ENCODE results near the gene ASAP3.
A peak's percentile ranks its signal among the peaks of the same experiment; 100 is the strongest.

The ASAP3 gene

GRCh38 chr1:23422241-23422877 lies 61.6 kb downstream of the ASAP3 start:
- Mint-ChIP-seq H3K27ac (no peak overlapping the region), H3K27me3 (peaks cover 47 to 64% of the 10 kb centered on the region in 2 donors), H3K4me1 (peaks cover 15 to 31% of the 10 kb centered on the region in 2 donors), H3K4me3 (no peak overlapping the region), H3K36me3 (no peaks in the 10 kb centered on the region), H3K9me3 (no peaks in the 10 kb centered on the region)
- ATAC-seq (replicated peaks) (peak; percentile 32 to 37), DNase-seq (no peak)

DNA sequence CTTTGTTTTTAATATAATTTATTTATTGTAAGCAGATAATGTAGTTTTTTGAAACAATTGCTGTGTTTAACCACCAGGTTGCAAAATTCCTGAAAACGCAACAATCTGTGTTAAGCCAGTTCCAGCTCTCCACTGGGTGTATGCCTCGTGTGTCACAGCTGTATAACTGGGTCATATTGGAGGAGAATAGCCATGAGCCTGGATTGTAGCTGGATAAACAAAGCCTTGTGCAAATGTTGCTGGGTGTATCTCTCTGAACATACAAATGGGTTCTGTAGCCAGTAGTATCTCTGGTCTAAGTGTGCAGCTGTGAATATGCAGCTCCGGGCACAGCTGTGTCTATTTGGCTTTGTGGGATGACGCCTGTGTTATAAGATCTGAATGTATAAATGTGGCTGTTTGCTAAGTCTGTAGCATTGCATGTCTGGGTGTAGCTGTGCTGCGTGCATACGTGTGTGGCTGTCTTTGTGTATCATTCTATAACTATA lies 62.2 kb downstream of the ASAP3 start:
- H3K27ac Mint-ChIP-seq = no peak overlapping the region
- peaks cover 46 to 59% of the 10 kb centered on the region in 2 donors for H3K27me3 Mint-ChIP-seq
- H3K4me3 Mint-ChIP-seq = no peak overlapping the region

GRCh38 chr1:23421343-23421742 lies 62.6 kb downstream of the ASAP3 start:
- Mint-ChIP-seq H3K27ac (no peak overlapping the region), H3K9me3 (no peaks in the 10 kb centered on the region), H3K4me1 (peaks cover 15 to 31% of the 10 kb centered on the region in 2 donors), H3K4me3 (no peak overlapping the region), H3K36me3 (no peaks in the 10 kb centered on the region), H3K27me3 (peaks cover 41 to 54% of the 10 kb centered on the region in 2 donors)
- ATAC-seq (replicated peaks) (no peak), DNase-seq (no peak)

More for the DNA sequence above, 62.2 kb downstream of the ASAP3 start:
- ATAC-seq (replicated peaks) = no peak
- no peak for DNase-seq
- Mint-ChIP-seq H3K36me3 (no peaks in the 10 kb centered on the region), H3K4me1 (peaks cover 15 to 31% of the 10 kb centered on the region in 2 donors), H3K9me3 (no peaks in the 10 kb centered on the region)

- H3K36me3 Mint-ChIP-seq = no peaks in the 10 kb centered on the region
- DNase-seq (no peak), ATAC-seq (replicated peaks) (no peak)
- no peak overlapping the region for H3K27ac Mint-ChIP-seq
- peaks cover 36 to 49% of the 10 kb centered on the region in 2 donors for H3K27me3 Mint-ChIP-seq
- peaks cover 15 to 31% of the 10 kb centered on the region in 2 donors for H3K4me1 Mint-ChIP-seq
- H3K9me3 Mint-ChIP-seq = no peaks in the 10 kb centered on the region
- H3K4me3 Mint-ChIP-seq = no peak overlapping the region
Measured at GRCh38 chr1:23420778-23421177, 63.2 kb downstream of the ASAP3 start.

DNA sequence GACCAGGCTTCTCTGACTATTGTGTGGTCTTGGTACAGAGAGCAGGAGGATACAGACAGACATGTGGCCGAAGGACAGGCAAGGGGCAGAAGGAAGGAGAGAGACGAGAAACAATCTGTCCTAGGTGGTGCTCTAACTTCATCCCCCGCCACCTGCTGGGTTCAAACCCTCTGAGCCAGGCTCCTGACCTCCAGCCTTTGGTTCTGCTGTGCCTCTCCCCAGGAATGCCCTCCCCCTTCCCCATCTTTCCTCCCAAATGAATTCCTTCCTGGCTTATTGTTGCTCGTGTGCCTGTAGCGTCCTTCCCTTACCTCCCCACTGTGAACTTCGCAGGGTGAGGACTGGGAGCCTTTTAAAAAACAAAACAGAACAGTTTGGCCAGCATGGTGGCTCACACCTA lies 64.8 kb downstream of the ASAP3 start:
- no peak overlapping the region for H3K27ac Mint-ChIP-seq
- no peak overlapping the region for H3K4me3 Mint-ChIP-seq
- peaks cover 13 to 21% of the 10 kb centered on the region in 2 donors for H3K4me1 Mint-ChIP-seq
- no peak for ATAC-seq (replicated peaks)
- peaks cover 27 to 34% of the 10 kb centered on the region in 2 donors for H3K27me3 Mint-ChIP-seq
- no peaks in the 10 kb centered on the region for H3K9me3 Mint-ChIP-seq
- no peak for DNase-seq
- no peaks in the 10 kb centered on the region for H3K36me3 Mint-ChIP-seq

- H3K27me3 Mint-ChIP-seq = peaks cover 12 to 17% of the 10 kb centered on the region in 2 donors
- no peaks in the 10 kb centered on the region for H3K36me3 Mint-ChIP-seq
- DNase-seq = no peak
- H3K4me1 Mint-ChIP-seq = peaks cover 2 to 5% of the 10 kb centered on the region in 2 donors
- H3K9me3 Mint-ChIP-seq = no peaks in the 10 kb centered on the region
- no peak overlapping the region for H3K27ac Mint-ChIP-seq
- ATAC-seq (replicated peaks) = no peak
- H3K4me3 Mint-ChIP-seq = no peak overlapping the region
Measured at GRCh38 chr1:23417570-23417969, 66.4 kb downstream of the ASAP3 start.

GRCh38 chr1:23416964-23417363 lies 67.0 kb downstream of the ASAP3 start:
- no peak overlapping the region for H3K4me3 Mint-ChIP-seq
- H3K9me3 Mint-ChIP-seq = no peaks in the 10 kb centered on the region
- H3K27me3 Mint-ChIP-seq = peaks cover 6 to 11% of the 10 kb centered on the region in 2 donors
- no peak for ATAC-seq (replicated peaks)
- no peaks in the 10 kb centered on the region for H3K4me1 Mint-ChIP-seq
- DNase-seq = no peak
- no peak overlapping the region for H3K27ac Mint-ChIP-seq
- no peaks in the 10 kb centered on the region for H3K36me3 Mint-ChIP-seq

- H3K36me3 Mint-ChIP-seq = no peaks in the 10 kb centered on the region
- no peak overlapping the region for H3K27ac Mint-ChIP-seq
- peaks cover 0 to 4% of the 10 kb centered on the region in 2 donors for H3K4me1 Mint-ChIP-seq
- no peak for ATAC-seq (replicated peaks)
- no peaks in the 10 kb centered on the region for H3K27me3 Mint-ChIP-seq
- no peak overlapping the region for H3K4me3 Mint-ChIP-seq
- H3K9me3 Mint-ChIP-seq = no peaks in the 10 kb centered on the region
- no peak for DNase-seq
Measured at GRCh38 chr1:23408797-23409290, 75.1 kb downstream of the ASAP3 start.

DNA sequence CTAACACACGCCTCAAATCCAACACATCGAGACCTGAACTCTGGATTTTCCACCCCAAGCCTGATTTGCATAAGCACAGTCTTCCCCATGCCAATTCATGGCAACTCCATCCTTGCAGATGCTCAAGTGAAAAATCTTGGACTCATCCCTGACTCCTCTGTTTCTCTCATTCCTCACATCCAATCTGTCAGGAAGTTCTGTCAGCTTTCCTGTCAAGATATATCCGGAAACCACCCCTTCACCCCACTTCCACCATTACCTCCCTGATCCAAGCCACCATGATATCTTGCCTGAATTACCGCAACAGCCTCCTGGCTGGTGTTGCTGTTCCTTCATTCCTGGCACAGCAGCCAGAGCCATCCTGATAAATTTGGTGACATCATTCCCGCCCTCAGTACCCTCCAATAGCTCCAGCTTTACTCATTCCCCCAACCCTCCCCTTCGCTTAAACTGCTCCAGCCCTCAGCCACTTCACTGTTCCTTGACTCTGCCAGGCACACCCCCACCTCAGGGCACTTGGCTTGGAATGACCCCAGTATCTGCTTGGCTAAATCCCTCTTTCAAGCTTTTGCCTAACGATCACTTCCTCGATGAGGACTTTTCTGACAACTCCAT lies 76.9 kb downstream of the ASAP3 start:
- no peak for ATAC-seq (replicated peaks)
- Mint-ChIP-seq H3K27me3 (no peaks in the 10 kb centered on the region), H3K27ac (no peak overlapping the region), H3K36me3 (no peaks in the 10 kb centered on the region), H3K9me3 (no peaks in the 10 kb centered on the region), H3K4me1 (peaks cover 0 to 4% of the 10 kb centered on the region in 2 donors), H3K4me3 (no peak overlapping the region)
- DNase-seq = no peak

GRCh38 chr1:23405946-23406345 lies 78.0 kb downstream of the ASAP3 start:
- Mint-ChIP-seq H3K27ac (no peak overlapping the region), H3K4me1 (peaks cover 0 to 4% of the 10 kb centered on the region in 2 donors), H3K4me3 (no peak overlapping the region), H3K27me3 (no peaks in the 10 kb centered on the region), H3K36me3 (no peaks in the 10 kb centered on the region), H3K9me3 (no peaks in the 10 kb centered on the region)
- ATAC-seq (replicated peaks) (no peak), DNase-seq (no peak)

GRCh38 chr1:23403735-23404486 lies 80.1 kb downstream of the ASAP3 start:
- no peak overlapping the region for H3K4me3 Mint-ChIP-seq
- peaks cover 0 to 4% of the 10 kb centered on the region in 2 donors for H3K4me1 Mint-ChIP-seq
- H3K27ac Mint-ChIP-seq = no peak overlapping the region
- H3K27me3 Mint-ChIP-seq = no peaks in the 10 kb centered on the region
- DNase-seq (peak; percentile 68), ATAC-seq (replicated peaks) (peak; percentile 94 to 97)
- no peaks in the 10 kb centered on the region for H3K36me3 Mint-ChIP-seq
- H3K9me3 Mint-ChIP-seq = no peaks in the 10 kb centered on the region

DNA sequence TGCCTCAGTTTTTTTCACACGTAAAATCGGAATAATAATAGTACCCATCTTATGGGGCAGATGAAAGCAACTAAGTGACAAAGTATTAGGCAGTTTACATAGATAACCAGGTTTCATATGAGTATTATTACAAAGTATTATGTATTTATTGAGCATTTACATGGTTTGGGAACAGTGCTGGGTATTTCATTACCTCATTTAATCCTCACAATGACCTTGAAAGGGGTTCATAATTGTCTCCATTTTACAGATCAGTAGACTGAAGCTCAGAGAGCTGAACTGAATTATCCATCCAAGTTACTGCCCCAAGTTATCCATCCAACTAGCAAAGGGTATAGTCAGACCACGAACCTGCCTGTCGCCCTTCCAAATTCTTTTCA lies 80.6 kb downstream of the ASAP3 start:
- no peak for DNase-seq
- Mint-ChIP-seq H3K27me3 (no peaks in the 10 kb centered on the region), H3K4me1 (peaks cover 0 to 4% of the 10 kb centered on the region in 2 donors), H3K4me3 (no peak overlapping the region), H3K36me3 (no peaks in the 10 kb centered on the region), H3K27ac (no peak overlapping the region), H3K9me3 (no peaks in the 10 kb centered on the region)
- no peak for ATAC-seq (replicated peaks)

- ATAC-seq (replicated peaks) = no peak
Measured at GRCh38 chr1:23403038-23403336, 81.0 kb downstream of the ASAP3 start.

GRCh38 chr1:23402286-23403037 lies 81.5 kb downstream of the ASAP3 start:
- peaks cover 0 to 4% of the 10 kb centered on the region in 2 donors for H3K4me1 Mint-ChIP-seq
- no peaks in the 10 kb centered on the region for H3K36me3 Mint-ChIP-seq
- DNase-seq = no peak
- H3K9me3 Mint-ChIP-seq = no peaks in the 10 kb centered on the region
- H3K4me3 Mint-ChIP-seq = no peak overlapping the region
- ATAC-seq (replicated peaks) = no peak
- H3K27me3 Mint-ChIP-seq = no peaks in the 10 kb centered on the region
- H3K27ac Mint-ChIP-seq = no peak overlapping the region

More at GRCh38 chr1:23403038-23403336, 81.0 kb downstream of the ASAP3 start:
- DNase-seq = no peak
- no peak overlapping the region for H3K27ac Mint-ChIP-seq
- no peaks in the 10 kb centered on the region for H3K9me3 Mint-ChIP-seq
- no peaks in the 10 kb centered on the region for H3K36me3 Mint-ChIP-seq
- H3K4me3 Mint-ChIP-seq = no peak overlapping the region
- no peaks in the 10 kb centered on the region for H3K27me3 Mint-ChIP-seq
- peaks cover 0 to 4% of the 10 kb centered on the region in 2 donors for H3K4me1 Mint-ChIP-seq

Data from stimulated activated naive B cell treated with anti-CD40 and anti-IgM and Interleukin-4, amounts not matched to agents 10 μg/mL and 1 μg/mL and 100 μg/mL, for 72 hours (primary cell).